GM23338 (cell line): ENCODE measurements around the gene MMS19. TPM values are rescaled to one million over a fixed set of nuclear protein-coding genes. Genes with fewer than 3 reads are reported as not detected.

Experiments
- ATAC-seq: fragments of 200-7000 bp; cut with Tn5 transposase; 3 replicates; pipeline ENCODE4 v1.9.1; 2020
- DNase-seq: peaks from one replicate; pipeline ENCODE4 v3.0.0-alpha.2; 2015; ENCODE audit warnings: low spot score
- H2AFZ ChIP-seq: fragments of 200-600 bp; sonication (generic); 2 replicates; pipeline ENCODE4 v1.8.0; 2016; ENCODE audit warnings: antibody characterized with exemption, mild to moderate bottlenecking, moderate library complexity
- H3F3A ChIP-seq: fragments of 200-600 bp; sonication (generic); replicated peaks from 2 replicates; pipeline ENCODE4 v1.8.0; 2017; ENCODE audit warnings: antibody characterized with exemption, mixed run types, low read depth
- H3K27ac ChIP-seq: fragments of 200-600 bp; sonication (generic); 2 replicates; pipeline ENCODE4 v1.6.1; 2016; ENCODE audit warnings: low read depth
- H3K27me3 ChIP-seq: fragments of 200-600 bp; sonication (generic); 2 replicates; pipeline ENCODE4 v1.8.0; 2016; ENCODE audit warnings: mild to moderate bottlenecking, mixed run types, moderate library complexity; ENCODE audit not compliant: insufficient read depth
- H3K36me3 ChIP-seq: fragments of 200-600 bp; sonication (generic); 2 replicates; pipeline ENCODE4 v1.8.0; 2016; ENCODE audit warnings: mild to moderate bottlenecking; ENCODE audit not compliant: insufficient read depth
- H3K4me1 ChIP-seq: fragments of 200-600 bp; sonication (generic); 2 replicates; pipeline ENCODE4 v1.8.0; 2016; ENCODE audit warnings: mild to moderate bottlenecking, moderate library complexity; ENCODE audit not compliant: insufficient read depth
- H3K4me2 ChIP-seq: fragments of 200-600 bp; sonication (generic); 2 replicates; pipeline ENCODE4 v1.7.1; 2017; ENCODE audit warnings: mixed run types
- H3K4me3 ChIP-seq: fragments of 200-600 bp; sonication (generic); 2 replicates; pipeline ENCODE4 v1.6.1; 2016; ENCODE audit warnings: mixed run types
- H3K79me2 ChIP-seq: fragments of 200-600 bp; sonication (generic); replicated peaks from 2 replicates; pipeline ENCODE4 v1.8.0; 2017; ENCODE audit warnings: mild to moderate bottlenecking; ENCODE audit not compliant: insufficient read depth
- H3K9me2 ChIP-seq: fragments of 200-600 bp; sonication (generic); 2 replicates; pipeline ENCODE4 v1.8.0; 2017; ENCODE audit not compliant: insufficient read depth
- H4K20me1 ChIP-seq: fragments of 200-600 bp; sonication (generic); replicated peaks from 2 replicates; pipeline ENCODE4 v1.8.0; 2017; ENCODE audit warnings: mild to moderate bottlenecking; ENCODE audit not compliant: insufficient read depth
- H3K27ac Mint-ChIP-seq: 2 replicates; pipeline ENCODE4 v1.8.0; 2020; ENCODE audit warnings: inconsistent platforms, mild to moderate bottlenecking, moderate library complexity, mixed read lengths
- H3K27me3 Mint-ChIP-seq: 3 replicates; pipeline ENCODE4 v1.8.0; 2022; ENCODE audit warnings: low read depth, mild to moderate bottlenecking, moderate library complexity, mixed read lengths, inconsistent platforms; ENCODE audit not compliant: insufficient read depth, poor library complexity
- H3K36me3 Mint-ChIP-seq: 3 replicates; pipeline ENCODE4 v1.8.0; 2021; ENCODE audit warnings: low read depth, mild to moderate bottlenecking, inconsistent platforms, moderate library complexity, mixed read lengths
- H3K4me1 Mint-ChIP-seq: 3 replicates; pipeline ENCODE4 v1.8.0; 2020; ENCODE audit warnings: mild to moderate bottlenecking, inconsistent platforms, mixed read lengths
- H3K4me3 Mint-ChIP-seq: 3 replicates; pipeline ENCODE4 v1.8.0; 2021; ENCODE audit warnings: moderate library complexity, mild to moderate bottlenecking, inconsistent platforms, mixed read lengths
- H3K9me3 Mint-ChIP-seq: 3 replicates; pipeline ENCODE4 v1.8.0; 2020; ENCODE audit warnings: moderate library complexity, mild to moderate bottlenecking, inconsistent platforms, mixed read lengths
- CREB1 ChIP-seq: fragments of 250-450 bp; sonication (Bioruptor Pico); IDR thresholded peaks from 2 replicates; pipeline ENCODE4 v1.5.0; 2020; ENCODE audit warnings: low read depth, mild to moderate bottlenecking, moderate library complexity
- ETS1 ChIP-seq: IDR thresholded peaks from 2 replicates; pipeline ENCODE4 v1.6.1; 2016; ENCODE audit warnings: antibody characterized with exemption
- EZH2 ChIP-seq: fragments of 200-600 bp; sonication (generic); IDR thresholded peaks from one replicate; pipeline ENCODE4 v1.8.0; 2017; ENCODE audit warnings: antibody characterized with exemption, mild to moderate bottlenecking, low read depth; ENCODE audit not compliant: unreplicated experiment
- EZH2phosphoT487 ChIP-seq: fragments of 200-600 bp; sonication (generic); IDR thresholded peaks from one replicate; pipeline ENCODE4 v1.8.1; 2018; ENCODE audit warnings: antibody characterized with exemption; ENCODE audit not compliant: unreplicated experiment
- JUNB ChIP-seq: IDR thresholded peaks from one replicate; pipeline ENCODE4 v1.6.1; 2016; ENCODE audit warnings: antibody characterized with exemption; ENCODE audit not compliant: unreplicated experiment
- NANOG ChIP-seq: IDR thresholded peaks from 2 replicates; pipeline ENCODE4 v1.6.1; 2016; ENCODE audit warnings: antibody characterized with exemption, borderline replicate concordance
- POLR2AphosphoS5 ChIP-seq: IDR thresholded peaks from 2 replicates; pipeline ENCODE4 v1.6.1; 2016; ENCODE audit warnings: antibody characterized with exemption, low read depth
- STAT1 ChIP-seq: IDR thresholded peaks from one replicate; pipeline ENCODE4 v1.6.1; 2016; ENCODE audit warnings: antibody characterized with exemption; ENCODE audit not compliant: unreplicated experiment
- ZNF331 ChIP-seq: fragments of 250-450 bp; sonication (Bioruptor Pico); IDR thresholded peaks from 2 replicates; pipeline ENCODE4 v1.5.0; 2020; ENCODE audit warnings: low read depth, mild to moderate bottlenecking, moderate library complexity
- polyA plus RNA-seq: library from polyadenylated mRNA; unstranded; fragments of >200 nt; fragmentation: Nextera tagmentation; extraction: Ambion mirVana; gene quantifications from 2 replicates; pipeline ENCODE4 v1.2.1, GENCODE V29; 2016
- total RNA-seq: library from RNA; depleted of rRNA; stranded (reverse); fragments of >200 nt; shearing (Covaris generic); gene quantifications from 2 replicates; pipeline ENCODE4 v1.2.3, GENCODE V29; 2014
- TF ChIP-seq, protein P1 (sequence below), 2 experiments: fragments of 200-600 bp in 1 of 2; sonication (generic) in 1 of 2; conservative IDR thresholded peaks; 2 replicates each; pipeline versions ENCODE4 v1.5.1 to v1.6.1; 2016 to 2017; ENCODE audit warnings: antibody characterized with exemption in 2 of 2, low read depth in 2 of 2, mild to moderate bottlenecking in 2 of 2, moderate library complexity in 1 of 2
- TF ChIP-seq, protein P2 (sequence below): fragments of 250-450 bp; sonication (Bioruptor Pico); IDR thresholded peaks from 2 replicates; pipeline ENCODE4 v1.5.0; 2020; ENCODE audit warnings: mild to moderate bottlenecking, moderate library complexity
- TF ChIP-seq, protein P3 (sequence below): IDR thresholded peaks from one replicate; pipeline ENCODE4 v1.6.1; 2018; ENCODE audit warnings: antibody characterized with exemption; ENCODE audit not compliant: unreplicated experiment

MMS19 gene
- total and polyA plus RNA-seq, 2 experiments from 2014 or later = 81.5 to 252 TPM

DNA sequence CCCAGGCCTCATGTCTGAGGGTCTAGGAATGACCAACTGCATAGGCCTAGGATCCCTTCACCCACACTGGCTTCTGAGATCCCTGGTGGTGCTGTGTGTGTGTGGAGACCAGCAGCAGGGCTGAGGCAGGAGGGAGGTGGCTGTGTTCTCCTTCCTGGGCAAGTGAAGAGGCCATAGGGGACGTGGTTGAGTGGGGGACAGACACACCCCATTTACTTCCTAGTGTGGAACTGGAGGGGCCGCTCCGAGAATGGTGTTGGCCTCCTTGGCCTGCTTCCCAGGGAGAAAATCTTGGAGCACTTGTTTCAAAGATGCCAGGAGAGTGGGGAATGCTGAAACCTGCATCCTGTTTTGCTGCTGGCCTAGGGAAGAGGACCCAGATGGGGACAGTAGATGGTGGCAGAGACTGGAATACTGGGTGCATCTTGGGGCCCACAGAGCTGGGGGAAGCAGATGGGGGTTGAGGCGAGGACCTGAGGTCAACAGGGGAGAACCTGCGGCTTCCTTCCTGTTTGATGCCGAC is 19.6 kb upstream of the MMS19 start (continued):
- TF ChIP-seq, protein P1, sequence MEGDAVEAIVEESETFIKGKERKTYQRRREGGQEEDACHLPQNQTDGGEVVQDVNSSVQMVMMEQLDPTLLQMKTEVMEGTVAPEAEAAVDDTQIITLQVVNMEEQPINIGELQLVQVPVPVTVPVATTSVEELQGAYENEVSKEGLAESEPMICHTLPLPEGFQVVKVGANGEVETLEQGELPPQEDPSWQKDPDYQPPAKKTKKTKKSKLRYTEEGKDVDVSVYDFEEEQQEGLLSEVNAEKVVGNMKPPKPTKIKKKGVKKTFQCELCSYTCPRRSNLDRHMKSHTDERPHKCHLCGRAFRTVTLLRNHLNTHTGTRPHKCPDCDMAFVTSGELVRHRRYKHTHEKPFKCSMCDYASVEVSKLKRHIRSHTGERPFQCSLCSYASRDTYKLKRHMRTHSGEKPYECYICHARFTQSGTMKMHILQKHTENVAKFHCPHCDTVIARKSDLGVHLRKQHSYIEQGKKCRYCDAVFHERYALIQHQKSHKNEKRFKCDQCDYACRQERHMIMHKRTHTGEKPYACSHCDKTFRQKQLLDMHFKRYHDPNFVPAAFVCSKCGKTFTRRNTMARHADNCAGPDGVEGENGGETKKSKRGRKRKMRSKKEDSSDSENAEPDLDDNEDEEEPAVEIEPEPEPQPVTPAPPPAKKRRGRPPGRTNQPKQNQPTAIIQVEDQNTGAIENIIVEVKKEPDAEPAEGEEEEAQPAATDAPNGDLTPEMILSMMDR (conservative IDR thresholded peaks at IDR 0.05; ENCODE audit: low read depth in 2 of 2) = no peak
- TF ChIP-seq JUNB (no peak), STAT1 (no peak)

DNA sequence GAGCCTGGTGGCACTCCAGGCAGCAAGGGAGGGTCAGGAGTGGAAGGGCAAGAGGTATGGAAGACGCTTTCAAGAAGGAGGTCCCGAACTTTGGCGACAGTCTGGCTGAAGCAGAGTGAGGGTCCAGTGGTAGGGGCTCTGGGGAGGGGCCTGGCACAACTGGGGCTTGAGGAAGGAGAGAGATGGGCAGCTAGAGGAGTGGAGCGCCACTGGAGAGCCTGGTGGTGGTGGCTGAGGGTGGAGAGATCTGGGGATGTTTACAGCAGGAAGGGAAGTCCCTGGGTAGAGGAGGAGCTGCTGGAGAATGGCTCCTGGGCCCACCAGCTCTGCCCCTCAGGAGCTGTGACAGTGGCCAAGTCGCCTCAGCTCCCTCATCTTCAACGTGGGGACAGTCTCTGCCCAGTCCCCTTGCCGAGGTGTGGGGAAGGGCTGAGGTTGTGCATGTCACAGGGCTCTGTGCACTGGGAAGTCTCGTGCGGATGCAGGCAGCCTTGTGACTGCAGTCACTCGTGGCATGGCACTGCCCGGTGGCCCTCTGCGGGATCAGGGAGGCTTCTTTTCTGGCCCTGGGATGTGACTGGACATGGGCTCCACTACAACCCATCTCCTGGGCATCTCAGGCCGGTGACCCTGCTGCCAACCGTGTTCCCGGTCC is 19.0 kb upstream of the MMS19 start:
- DNase-seq (no peak), ATAC-seq (no peak)
- Mint-ChIP-seq H3K9me3 (no peaks in the 10 kb centered on the region), H3K27me3 (peaks cover 11% of the 10 kb centered on the region), H3K36me3 (no peaks in the 10 kb centered on the region), H3K4me3 (no peak overlapping the region), H3K27ac (0 out of 2 replicates have a peak overlapping the region, but pooled peaks have one; percentile 37), H3K4me1 (peaks cover 43% of the 10 kb centered on the region)
- H3K4me1 ChIP-seq = peaks cover 37% of the 10 kb centered on the region
- no peaks in the 10 kb centered on the region for H3K36me3 ChIP-seq
- H3K9me2 ChIP-seq = no peaks in the 10 kb centered on the region
- H4K20me1 ChIP-seq = peaks cover 31% of the 10 kb centered on the region
- H3K27ac ChIP-seq = no peak overlapping the region
- H3F3A ChIP-seq = no peaks in the 10 kb centered on the region
- H3K4me3 ChIP-seq = no peak overlapping the region
- H3K79me2 ChIP-seq = peaks cover 57% of the 10 kb centered on the region
- no peak overlapping the region for H3K4me2 ChIP-seq
- no peak overlapping the region for H2AFZ ChIP-seq
- H3K27me3 ChIP-seq = no peaks in the 10 kb centered on the region
- no peak for TF ChIP-seq EZH2phosphoT487
- no peak for TF ChIP-seq STAT1
- no peak for TF ChIP-seq POLR2AphosphoS5
- TF ChIP-seq JUNB = no peak
- no peak for TF ChIP-seq EZH2
- no peak for TF ChIP-seq ZNF331
- TF ChIP-seq NANOG = no peak
- TF ChIP-seq CREB1 (CRISPR knock-in tag) = no peak
- TF ChIP-seq, protein P2, sequence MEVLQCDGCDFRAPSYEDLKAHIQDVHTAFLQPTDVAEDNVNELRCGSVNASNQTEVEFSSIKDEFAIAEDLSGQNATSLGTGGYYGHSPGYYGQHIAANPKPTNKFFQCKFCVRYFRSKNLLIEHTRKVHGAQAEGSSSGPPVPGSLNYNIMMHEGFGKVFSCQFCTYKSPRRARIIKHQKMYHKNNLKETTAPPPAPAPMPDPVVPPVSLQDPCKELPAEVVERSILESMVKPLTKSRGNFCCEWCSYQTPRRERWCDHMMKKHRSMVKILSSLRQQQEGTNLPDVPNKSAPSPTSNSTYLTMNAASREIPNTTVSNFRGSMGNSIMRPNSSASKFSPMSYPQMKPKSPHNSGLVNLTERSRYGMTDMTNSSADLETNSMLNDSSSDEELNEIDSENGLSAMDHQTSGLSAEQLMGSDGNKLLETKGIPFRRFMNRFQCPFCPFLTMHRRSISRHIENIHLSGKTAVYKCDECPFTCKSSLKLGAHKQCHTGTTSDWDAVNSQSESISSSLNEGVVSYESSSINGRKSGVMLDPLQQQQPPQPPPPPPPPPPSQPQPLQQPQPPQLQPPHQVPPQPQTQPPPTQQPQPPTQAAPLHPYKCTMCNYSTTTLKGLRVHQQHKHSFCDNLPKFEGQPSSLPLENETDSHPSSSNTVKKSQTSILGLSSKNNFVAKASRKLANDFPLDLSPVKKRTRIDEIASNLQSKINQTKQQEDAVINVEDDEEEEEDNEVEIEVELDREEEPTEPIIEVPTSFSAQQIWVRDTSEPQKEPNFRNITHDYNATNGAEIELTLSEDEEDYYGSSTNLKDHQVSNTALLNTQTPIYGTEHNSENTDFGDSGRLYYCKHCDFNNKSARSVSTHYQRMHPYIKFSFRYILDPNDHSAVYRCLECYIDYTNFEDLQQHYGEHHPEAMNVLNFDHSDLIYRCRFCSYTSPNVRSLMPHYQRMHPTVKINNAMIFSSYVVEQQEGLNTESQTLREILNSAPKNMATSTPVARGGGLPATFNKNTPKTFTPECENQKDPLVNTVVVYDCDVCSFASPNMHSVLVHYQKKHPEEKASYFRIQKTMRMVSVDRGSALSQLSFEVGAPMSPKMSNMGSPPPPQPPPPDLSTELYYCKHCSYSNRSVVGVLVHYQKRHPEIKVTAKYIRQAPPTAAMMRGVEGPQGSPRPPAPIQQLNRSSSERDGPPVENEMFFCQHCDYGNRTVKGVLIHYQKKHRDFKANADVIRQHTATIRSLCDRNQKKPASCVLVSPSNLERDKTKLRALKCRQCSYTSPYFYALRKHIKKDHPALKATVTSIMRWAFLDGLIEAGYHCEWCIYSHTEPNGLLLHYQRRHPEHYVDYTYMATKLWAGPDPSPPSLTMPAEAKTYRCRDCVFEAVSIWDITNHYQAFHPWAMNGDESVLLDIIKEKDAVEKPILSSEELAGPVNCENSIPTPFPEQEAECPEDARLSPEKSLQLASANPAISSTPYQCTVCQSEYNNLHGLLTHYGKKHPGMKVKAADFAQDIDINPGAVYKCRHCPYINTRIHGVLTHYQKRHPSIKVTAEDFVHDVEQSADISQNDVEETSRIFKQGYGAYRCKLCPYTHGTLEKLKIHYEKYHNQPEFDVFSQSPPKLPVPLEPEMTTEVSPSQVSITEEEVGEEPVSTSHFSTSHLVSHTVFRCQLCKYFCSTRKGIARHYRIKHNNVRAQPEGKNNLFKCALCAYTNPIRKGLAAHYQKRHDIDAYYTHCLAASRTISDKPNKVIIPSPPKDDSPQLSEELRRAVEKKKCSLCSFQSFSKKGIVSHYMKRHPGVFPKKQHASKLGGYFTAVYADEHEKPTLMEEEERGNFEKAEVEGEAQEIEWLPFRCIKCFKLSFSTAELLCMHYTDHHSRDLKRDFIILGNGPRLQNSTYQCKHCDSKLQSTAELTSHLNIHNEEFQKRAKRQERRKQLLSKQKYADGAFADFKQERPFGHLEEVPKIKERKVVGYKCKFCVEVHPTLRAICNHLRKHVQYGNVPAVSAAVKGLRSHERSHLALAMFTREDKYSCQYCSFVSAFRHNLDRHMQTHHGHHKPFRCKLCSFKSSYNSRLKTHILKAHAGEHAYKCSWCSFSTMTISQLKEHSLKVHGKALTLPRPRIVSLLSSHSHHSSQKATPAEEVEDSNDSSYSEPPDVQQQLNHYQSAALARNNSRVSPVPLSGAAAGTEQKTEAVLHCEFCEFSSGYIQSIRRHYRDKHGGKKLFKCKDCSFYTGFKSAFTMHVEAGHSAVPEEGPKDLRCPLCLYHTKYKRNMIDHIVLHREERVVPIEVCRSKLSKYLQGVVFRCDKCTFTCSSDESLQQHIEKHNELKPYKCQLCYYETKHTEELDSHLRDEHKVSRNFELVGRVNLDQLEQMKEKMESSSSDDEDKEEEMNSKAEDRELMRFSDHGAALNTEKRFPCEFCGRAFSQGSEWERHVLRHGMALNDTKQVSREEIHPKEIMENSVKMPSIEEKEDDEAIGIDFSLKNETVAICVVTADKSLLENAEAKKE = no peak
- TF ChIP-seq, protein P3, sequence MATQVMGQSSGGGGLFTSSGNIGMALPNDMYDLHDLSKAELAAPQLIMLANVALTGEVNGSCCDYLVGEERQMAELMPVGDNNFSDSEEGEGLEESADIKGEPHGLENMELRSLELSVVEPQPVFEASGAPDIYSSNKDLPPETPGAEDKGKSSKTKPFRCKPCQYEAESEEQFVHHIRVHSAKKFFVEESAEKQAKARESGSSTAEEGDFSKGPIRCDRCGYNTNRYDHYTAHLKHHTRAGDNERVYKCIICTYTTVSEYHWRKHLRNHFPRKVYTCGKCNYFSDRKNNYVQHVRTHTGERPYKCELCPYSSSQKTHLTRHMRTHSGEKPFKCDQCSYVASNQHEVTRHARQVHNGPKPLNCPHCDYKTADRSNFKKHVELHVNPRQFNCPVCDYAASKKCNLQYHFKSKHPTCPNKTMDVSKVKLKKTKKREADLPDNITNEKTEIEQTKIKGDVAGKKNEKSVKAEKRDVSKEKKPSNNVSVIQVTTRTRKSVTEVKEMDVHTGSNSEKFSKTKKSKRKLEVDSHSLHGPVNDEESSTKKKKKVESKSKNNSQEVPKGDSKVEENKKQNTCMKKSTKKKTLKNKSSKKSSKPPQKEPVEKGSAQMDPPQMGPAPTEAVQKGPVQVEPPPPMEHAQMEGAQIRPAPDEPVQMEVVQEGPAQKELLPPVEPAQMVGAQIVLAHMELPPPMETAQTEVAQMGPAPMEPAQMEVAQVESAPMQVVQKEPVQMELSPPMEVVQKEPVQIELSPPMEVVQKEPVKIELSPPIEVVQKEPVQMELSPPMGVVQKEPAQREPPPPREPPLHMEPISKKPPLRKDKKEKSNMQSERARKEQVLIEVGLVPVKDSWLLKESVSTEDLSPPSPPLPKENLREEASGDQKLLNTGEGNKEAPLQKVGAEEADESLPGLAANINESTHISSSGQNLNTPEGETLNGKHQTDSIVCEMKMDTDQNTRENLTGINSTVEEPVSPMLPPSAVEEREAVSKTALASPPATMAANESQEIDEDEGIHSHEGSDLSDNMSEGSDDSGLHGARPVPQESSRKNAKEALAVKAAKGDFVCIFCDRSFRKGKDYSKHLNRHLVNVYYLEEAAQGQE = no peak
- TF ChIP-seq ETS1 = no peak
